Gastroesophageal sphincter (tissue), 3 donors: ENCODE results near the gene COL6A2.

ENCODE experiments used
- POLR2A ChIP-seq, 2 donors: fragments of 450-650 bp; IDR thresholded peaks; one replicate each; pipeline ENCODE4 v1.6.1; 2017; ENCODE audit warnings: antibody characterized with exemption in 2 of 2, mild to moderate bottlenecking in 2 of 2, moderate library complexity in 1 of 2
- TF ChIP-seq, protein P1 (sequence below), 4 experiments: fragments of 200-600 bp in 2 of 4; fragments of 450-650 bp in 2 of 4; sonication (generic) in 1 of 4; IDR thresholded peaks; one replicate each; pipeline ENCODE4 v1.5.1; 2017 to 2019; ENCODE audit warnings: antibody characterized with exemption in 4 of 4, mild to moderate bottlenecking in 2 of 4, moderate library complexity in 2 of 4

DNA sequence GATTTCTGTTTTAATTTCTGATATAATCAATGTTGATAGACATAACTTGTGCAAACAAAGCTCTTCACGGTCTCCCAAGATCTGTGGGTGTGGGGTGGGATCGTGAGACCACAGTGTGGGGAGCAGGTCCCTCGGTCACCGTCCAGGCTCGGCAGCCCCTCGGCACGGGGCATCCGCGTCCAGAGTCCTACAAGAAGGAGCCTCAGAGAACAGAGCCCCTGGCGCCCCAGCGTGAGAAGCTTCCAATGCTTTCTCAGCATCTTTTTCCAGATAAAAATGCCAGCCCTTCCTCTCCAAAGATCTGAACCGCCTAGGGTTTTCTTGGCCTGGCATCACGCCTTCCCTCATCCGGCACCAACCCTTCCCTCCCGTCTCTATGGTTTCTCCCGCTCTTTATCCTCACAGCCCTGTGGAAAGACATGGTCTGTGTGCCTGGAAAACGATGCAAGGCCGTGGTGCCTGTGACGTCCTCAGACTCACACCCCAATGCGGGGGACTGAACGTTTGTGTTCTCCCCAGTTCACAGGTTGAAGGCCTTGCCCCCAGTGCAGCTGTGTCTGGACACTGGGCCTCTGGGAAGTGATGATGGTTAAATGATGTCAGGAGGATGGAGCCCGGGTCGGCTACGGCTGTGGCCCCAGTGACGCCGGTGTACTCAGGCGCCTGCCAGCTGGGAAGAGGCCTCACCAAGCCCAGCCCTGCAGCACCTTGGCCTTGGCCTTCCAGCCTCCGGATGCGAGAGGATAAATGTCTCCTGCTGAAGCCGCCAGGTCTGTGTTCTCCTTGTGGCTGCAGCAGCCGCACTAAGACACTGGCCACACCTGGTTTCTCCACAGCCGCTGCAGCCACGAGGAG is 45.9 kb upstream of the COL6A2 start:
- TF ChIP-seq, protein P1, sequence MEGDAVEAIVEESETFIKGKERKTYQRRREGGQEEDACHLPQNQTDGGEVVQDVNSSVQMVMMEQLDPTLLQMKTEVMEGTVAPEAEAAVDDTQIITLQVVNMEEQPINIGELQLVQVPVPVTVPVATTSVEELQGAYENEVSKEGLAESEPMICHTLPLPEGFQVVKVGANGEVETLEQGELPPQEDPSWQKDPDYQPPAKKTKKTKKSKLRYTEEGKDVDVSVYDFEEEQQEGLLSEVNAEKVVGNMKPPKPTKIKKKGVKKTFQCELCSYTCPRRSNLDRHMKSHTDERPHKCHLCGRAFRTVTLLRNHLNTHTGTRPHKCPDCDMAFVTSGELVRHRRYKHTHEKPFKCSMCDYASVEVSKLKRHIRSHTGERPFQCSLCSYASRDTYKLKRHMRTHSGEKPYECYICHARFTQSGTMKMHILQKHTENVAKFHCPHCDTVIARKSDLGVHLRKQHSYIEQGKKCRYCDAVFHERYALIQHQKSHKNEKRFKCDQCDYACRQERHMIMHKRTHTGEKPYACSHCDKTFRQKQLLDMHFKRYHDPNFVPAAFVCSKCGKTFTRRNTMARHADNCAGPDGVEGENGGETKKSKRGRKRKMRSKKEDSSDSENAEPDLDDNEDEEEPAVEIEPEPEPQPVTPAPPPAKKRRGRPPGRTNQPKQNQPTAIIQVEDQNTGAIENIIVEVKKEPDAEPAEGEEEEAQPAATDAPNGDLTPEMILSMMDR (IDR thresholded peaks at IDR 0.05): no peak
- TF ChIP-seq POLR2A (IDR thresholded peaks at IDR 0.05): no peak
